ENCODE data around the gene CFAP61.

CFAP61 gene

DNA sequence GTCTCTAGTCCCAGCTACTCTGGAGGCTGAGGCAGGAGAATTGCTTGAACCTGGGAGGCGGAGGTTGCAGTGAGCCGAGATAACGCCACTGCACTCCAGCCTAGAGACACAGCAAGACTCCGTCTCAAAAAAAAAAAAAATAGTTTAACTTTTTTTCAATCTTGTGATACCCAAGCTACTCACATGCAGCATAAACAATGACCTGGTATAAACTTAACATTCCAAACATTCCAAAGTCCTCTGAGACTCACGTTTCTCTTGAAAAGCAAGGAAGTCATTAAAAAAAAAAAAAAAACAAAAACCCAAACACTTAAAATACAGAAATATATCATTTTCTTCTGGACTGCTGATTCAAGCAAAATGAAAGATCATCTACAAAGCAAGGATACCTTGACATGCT is 14.4 kb upstream of the CFAP61 start:
- Histone ChIP-seq H3K9me3 (ENCODE audit: control insufficient read depth, insufficient read depth, low read length) (no peaks in the 10 kb centered on the region), H3K27ac (ENCODE audit: low read depth, low read length) (peak overlapping the region; percentile 48), H3K36me3 (ENCODE audit: control insufficient read depth, insufficient read depth, low read length) (peaks cover 100% of the 10 kb centered on the region), H3K27me3 (ENCODE audit: control insufficient read depth, insufficient read depth, low read length) (no peaks in the 10 kb centered on the region), H3K9ac (ENCODE audit: low read depth, low read length) (no peak overlapping the region), H3K4me3 (ENCODE audit: low read depth, low read length) (no peak overlapping the region), H3K4me1 (ENCODE audit: control insufficient read depth, insufficient read depth, low read length) (peaks cover 5% of the 10 kb centered on the region)

DNA sequence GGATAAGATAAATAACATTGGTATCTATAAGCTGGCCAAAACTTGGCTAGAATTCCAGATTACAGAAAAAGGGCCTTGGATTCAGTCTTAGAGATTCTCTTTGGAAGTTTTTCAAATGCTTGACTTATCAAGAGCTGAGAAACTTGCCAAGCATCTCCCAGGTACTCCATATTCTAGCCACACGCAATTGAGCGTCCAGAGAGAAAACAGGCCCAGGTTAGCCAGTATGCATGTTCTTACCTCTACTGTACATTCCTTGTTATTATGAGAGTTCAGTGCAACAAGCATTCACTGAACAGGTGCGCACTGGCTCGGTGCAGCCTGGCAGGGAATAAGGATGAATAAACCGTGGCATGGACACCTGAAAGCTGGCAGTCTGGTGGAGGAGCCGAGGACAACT is 13.7 kb upstream of the CFAP61 start:
- Histone ChIP-seq H3K9ac (ENCODE audit: low read depth, low read length) (no peak overlapping the region), H3K4me3 (ENCODE audit: low read depth, low read length) (no peak overlapping the region), H3K9me3 (ENCODE audit: control insufficient read depth, insufficient read depth, low read length) (no peaks in the 10 kb centered on the region), H3K27ac (ENCODE audit: low read depth, low read length) (peak overlapping the region; percentile 48), H3K36me3 (ENCODE audit: control insufficient read depth, insufficient read depth, low read length) (peaks cover 100% of the 10 kb centered on the region), H3K4me1 (ENCODE audit: control insufficient read depth, insufficient read depth, low read length) (peaks cover 5% of the 10 kb centered on the region), H3K27me3 (ENCODE audit: control insufficient read depth, insufficient read depth, low read length) (no peaks in the 10 kb centered on the region)

DNA sequence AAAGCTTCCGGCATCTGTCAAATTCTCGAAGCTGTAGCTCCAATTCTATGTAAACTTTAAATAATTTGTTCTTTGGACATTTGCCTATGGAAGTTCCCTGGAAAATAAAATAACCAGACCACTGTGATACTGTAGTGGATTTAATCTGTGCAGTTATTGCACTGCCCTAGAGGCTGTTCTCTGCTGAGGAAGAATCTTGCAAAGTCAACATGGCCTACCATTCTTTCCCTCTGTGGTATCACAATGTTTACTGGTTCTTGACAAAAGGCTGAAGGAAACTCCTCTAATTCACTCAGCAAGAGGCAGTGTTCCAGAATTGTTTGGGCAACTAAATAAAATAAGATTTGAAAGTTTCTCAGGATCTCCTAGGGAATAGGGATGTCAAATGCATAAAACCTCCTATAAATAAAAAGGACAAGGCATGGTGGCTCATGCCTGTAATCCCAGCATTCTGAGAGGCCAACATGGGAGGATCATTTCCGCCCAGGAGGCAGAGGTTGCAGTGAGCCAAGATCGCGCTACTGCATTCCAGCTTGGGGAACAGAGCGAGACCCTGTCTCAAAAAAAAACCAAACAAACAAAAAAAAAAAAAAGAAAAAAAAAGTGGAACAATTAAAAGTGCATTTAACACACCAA is 12.5 kb upstream of the CFAP61 start:
- no peaks in the 10 kb centered on the region for H3K27me3 ChIP-seq (ENCODE audit: control insufficient read depth, insufficient read depth, low read length)
- no peak overlapping the region for H3K4me3 ChIP-seq (ENCODE audit: low read depth, low read length)
- H3K9ac ChIP-seq (ENCODE audit: low read depth, low read length) = no peak overlapping the region
- H3K36me3 ChIP-seq (ENCODE audit: control insufficient read depth, insufficient read depth, low read length) = peaks cover 100% of the 10 kb centered on the region
- peaks cover 5% of the 10 kb centered on the region for H3K4me1 ChIP-seq (ENCODE audit: control insufficient read depth, insufficient read depth, low read length)
- H3K27ac ChIP-seq (ENCODE audit: low read depth, low read length) = no peak overlapping the region
- H3K9me3 ChIP-seq (ENCODE audit: control insufficient read depth, insufficient read depth, low read length) = no peaks in the 10 kb centered on the region

DNA sequence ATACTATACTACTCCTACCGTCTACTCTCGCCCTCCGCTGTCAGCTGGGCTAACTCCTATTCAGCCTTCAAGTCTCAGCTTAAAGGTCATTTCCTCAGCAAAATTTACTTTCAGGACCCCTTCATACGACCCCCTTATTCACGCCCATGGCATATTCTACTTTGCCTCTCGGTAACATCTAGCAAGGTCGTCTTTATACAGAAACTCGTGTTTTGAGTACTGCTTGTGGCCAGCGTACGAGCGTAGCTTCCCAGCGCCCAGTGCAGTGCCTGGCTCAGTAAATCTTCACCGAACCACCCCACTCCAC is 612 bp upstream of the CFAP61 start:
- peak overlapping the region; percentile 91 for H3K27ac ChIP-seq (ENCODE audit: low read depth, low read length)
- peak overlapping the region; percentile 68 for H3K4me3 ChIP-seq (ENCODE audit: low read depth, low read length)

DNA sequence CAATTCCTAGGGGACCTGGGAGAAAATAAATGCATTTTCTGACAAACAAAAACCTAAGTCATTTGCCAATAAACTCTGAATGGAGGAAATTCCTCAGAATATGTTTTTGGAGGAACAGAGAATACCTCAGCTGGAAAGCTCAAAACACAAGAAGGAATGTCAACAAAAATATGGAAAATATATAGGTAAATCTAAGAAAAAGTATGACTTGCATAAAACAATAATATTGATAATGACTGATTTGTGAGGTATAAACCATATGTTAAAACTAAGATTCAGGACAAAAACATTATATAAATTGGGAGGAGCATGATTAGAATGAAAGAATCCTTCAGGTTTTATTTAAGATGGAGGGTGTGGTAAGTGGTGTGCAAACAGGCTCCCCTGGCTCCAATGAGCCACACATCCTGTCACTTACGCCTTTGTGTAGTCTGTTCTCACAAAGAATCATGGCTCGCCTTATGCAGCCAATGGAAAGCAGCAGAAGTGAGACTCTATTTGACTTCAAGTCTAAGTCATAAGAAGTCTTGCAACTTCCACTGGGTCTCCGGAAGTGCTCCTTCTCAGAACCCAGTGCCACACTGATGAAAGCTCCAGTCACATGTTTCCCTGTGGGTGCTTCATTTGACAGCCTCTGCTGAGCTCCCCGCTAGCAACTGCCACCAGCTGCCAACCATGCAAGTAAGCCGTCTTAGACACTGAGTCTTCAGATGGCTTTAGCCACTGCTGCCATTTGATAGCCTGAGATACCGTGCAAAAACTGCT is 8.1 kb downstream of the CFAP61 start:
- no peak overlapping the region for H3K9ac ChIP-seq (ENCODE audit: low read depth, low read length)
- H3K4me1 ChIP-seq (ENCODE audit: control insufficient read depth, insufficient read depth, low read length) = 0 out of 2 replicates have a peak, but pooled peaks cover 6% of the 10 kb centered on the region
- H3K9me3 ChIP-seq (ENCODE audit: control insufficient read depth, insufficient read depth, low read length) = no peaks in the 10 kb centered on the region
- no peak overlapping the region for H3K4me3 ChIP-seq (ENCODE audit: low read depth, low read length)
- no peak overlapping the region for H3K27ac ChIP-seq (ENCODE audit: low read depth, low read length)
- no peaks in the 10 kb centered on the region for H3K27me3 ChIP-seq (ENCODE audit: control insufficient read depth, insufficient read depth, low read length)
- H3K36me3 ChIP-seq (ENCODE audit: control insufficient read depth, insufficient read depth, low read length) = no peaks in the 10 kb centered on the region

More for the DNA sequence above, 612 bp upstream of the CFAP61 start:
- no peaks in the 10 kb centered on the region for H3K9me3 ChIP-seq (ENCODE audit: control insufficient read depth, insufficient read depth, low read length)
- H3K36me3 ChIP-seq (ENCODE audit: control insufficient read depth, insufficient read depth, low read length) = peaks cover 38% of the 10 kb centered on the region
- H3K9ac ChIP-seq (ENCODE audit: low read depth, low read length) = peak overlapping the region; percentile 64
- peaks cover 5% of the 10 kb centered on the region; the same call in 1 of the 2 replicates for H3K4me1 ChIP-seq (ENCODE audit: control insufficient read depth, insufficient read depth, low read length)
- no peaks in the 10 kb centered on the region for H3K27me3 ChIP-seq (ENCODE audit: control insufficient read depth, insufficient read depth, low read length)

DNA sequence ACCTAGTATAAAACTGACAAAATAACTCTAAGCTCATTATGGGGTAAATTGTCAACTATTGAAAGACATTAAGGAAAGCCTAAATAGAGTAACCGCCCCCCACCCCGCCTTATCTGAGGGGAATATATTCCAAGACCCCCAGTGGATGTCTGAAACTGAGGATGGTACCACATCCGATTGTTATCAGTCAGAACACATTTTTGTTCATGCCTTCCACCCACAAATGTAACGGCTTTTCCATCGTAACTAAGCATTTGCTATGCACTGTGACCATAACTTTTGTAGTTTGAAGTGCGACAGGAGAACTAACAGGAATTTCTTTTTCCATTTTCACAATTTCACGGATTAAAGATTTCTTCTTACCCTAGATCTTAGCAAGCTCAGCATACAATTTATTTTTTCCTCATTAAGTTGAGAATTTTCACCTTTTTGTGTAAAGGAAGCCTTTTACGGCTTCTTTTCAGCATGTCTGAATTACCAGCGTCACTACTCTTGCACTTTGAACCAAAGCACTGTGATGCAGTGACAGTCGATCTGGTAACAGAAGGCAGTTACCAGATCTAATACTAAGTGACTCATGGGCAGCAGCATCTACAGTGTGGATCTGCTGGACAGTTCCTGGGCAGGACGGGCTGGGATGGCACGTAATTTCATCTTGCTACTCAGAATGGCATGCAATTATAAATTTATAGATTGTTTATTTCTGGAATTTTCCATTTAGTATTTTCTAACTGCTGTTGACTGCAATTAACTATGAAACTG is 11.8 kb downstream of the CFAP61 start:
- Histone ChIP-seq H3K9me3 (ENCODE audit: control insufficient read depth, insufficient read depth, low read length) (no peaks in the 10 kb centered on the region), H3K36me3 (ENCODE audit: control insufficient read depth, insufficient read depth, low read length) (no peaks in the 10 kb centered on the region), H3K27ac (ENCODE audit: low read depth, low read length) (no peak overlapping the region), H3K9ac (ENCODE audit: low read depth, low read length) (no peak overlapping the region), H3K4me3 (ENCODE audit: low read depth, low read length) (no peak overlapping the region), H3K4me1 (ENCODE audit: control insufficient read depth, insufficient read depth, low read length) (0 out of 2 replicates have a peak, but pooled peaks cover 6% of the 10 kb centered on the region), H3K27me3 (ENCODE audit: control insufficient read depth, insufficient read depth, low read length) (no peaks in the 10 kb centered on the region)

DNA sequence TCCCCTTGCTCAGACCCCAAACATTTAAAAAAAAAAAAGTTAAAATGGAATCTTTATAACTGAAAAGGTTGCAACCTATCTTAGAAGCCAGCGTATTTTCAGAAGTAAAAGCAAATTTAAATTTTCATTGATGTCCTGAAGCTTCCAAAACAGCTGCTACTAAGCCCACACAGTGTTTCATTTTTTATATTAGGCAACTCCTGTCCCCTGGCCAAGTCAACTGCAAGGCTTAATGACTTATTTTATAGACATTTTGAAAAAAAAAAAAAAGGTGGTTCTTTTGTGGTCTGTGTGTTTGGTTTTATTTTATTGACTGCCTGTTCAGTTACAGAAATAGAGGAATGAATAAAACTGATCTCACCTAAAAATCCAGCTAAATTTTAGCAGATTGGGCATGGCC is 13.0 kb downstream of the CFAP61 start:
- Histone ChIP-seq H3K9ac (ENCODE audit: low read depth, low read length) (no peak overlapping the region), H3K27ac (ENCODE audit: low read depth, low read length) (no peak overlapping the region), H3K4me1 (ENCODE audit: control insufficient read depth, insufficient read depth, low read length) (0 out of 2 replicates have a peak, but pooled peaks cover 6% of the 10 kb centered on the region), H3K9me3 (ENCODE audit: control insufficient read depth, insufficient read depth, low read length) (no peaks in the 10 kb centered on the region), H3K36me3 (ENCODE audit: control insufficient read depth, insufficient read depth, low read length) (no peaks in the 10 kb centered on the region), H3K27me3 (ENCODE audit: control insufficient read depth, insufficient read depth, low read length) (no peaks in the 10 kb centered on the region), H3K4me3 (ENCODE audit: low read depth, low read length) (no peak overlapping the region)

DNA sequence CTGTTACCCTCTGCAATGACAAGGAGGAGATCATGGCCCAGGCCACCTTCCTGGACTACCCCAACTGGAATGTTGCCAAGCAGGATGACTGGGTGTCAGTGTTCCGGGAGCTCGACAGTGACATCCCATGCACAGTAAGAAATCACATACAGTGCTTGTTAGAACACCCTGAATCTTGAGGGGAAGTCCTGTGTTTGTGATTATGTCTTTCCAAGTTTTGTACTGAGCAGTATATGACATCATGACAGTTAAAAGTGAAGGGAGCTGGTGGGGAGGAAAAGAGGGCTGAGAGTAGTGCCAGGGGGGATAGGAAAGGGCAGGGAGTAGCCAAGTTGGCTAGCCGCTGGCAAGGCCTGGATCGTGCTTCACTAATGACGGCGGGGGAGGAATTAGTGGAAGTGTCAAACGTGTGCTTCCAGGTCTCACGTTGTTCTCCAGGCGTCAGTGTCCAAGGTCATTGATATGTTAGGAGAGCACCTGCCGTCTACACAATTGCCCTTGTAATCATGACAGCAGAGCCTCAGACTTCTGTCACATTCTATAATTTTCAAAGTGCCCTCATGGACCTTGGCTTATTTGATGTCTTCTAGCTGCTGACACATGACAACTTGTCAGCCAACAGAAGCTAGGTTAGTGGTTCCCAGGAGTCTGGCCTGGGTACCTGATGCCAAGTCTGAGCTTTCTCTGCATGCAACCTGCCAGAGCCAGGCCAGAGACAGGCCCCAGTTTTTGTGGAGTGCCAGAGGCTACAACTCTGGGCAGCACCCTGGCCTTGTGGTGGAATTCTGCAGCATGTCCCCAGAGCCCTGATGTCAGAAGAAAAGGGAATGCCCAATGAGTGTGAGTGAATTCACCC is 18.8 kb downstream of the CFAP61 start:
- H3K27me3 ChIP-seq (ENCODE audit: control insufficient read depth, insufficient read depth, low read length) = no peaks in the 10 kb centered on the region
- H3K9me3 ChIP-seq (ENCODE audit: control insufficient read depth, insufficient read depth, low read length) = no peaks in the 10 kb centered on the region
- H3K36me3 ChIP-seq (ENCODE audit: control insufficient read depth, insufficient read depth, low read length) = no peaks in the 10 kb centered on the region
- no peak overlapping the region for H3K27ac ChIP-seq (ENCODE audit: low read depth, low read length)
- H3K4me3 ChIP-seq (ENCODE audit: low read depth, low read length) = no peak overlapping the region
- H3K4me1 ChIP-seq (ENCODE audit: control insufficient read depth, insufficient read depth, low read length) = no peaks in the 10 kb centered on the region
- no peak overlapping the region for H3K9ac ChIP-seq (ENCODE audit: low read depth, low read length)

DNA sequence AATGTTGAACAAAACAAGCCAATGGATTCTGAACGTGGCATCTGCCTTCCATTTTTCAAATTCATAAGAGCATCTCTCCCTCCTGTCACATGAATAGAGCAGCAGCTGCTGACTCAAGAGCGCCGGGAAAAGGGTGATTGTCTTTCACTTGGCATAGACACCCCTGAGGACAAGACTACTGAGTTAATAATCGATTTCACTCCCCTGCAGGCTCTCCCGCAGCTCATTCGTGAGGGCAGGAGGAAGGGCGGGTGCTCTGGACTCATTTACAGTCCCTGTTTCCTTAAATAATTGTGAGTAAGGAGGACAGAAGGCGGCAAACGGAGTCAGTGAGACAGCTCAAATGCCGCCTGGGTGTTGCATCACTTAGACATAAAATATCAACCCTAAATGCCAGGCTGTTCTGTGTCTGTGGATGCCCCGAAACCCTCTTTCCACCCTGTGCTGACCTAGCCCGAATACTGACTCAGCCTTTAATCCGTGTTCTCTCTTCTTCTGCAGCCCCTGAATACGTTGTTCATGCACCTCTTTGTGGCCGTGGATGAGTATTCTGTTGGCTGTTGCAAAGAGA is 21.6 kb downstream of the CFAP61 start:
- Histone ChIP-seq H3K4me1 (ENCODE audit: control insufficient read depth, insufficient read depth, low read length) (peaks cover 18% of the 10 kb centered on the region), H3K9me3 (ENCODE audit: control insufficient read depth, insufficient read depth, low read length) (no peaks in the 10 kb centered on the region), H3K27ac (ENCODE audit: low read depth, low read length) (no peak overlapping the region), H3K4me3 (ENCODE audit: low read depth, low read length) (no peak overlapping the region), H3K9ac (ENCODE audit: low read depth, low read length) (no peak overlapping the region), H3K36me3 (ENCODE audit: control insufficient read depth, insufficient read depth, low read length) (no peaks in the 10 kb centered on the region), H3K27me3 (ENCODE audit: control insufficient read depth, insufficient read depth, low read length) (no peaks in the 10 kb centered on the region)

DNA sequence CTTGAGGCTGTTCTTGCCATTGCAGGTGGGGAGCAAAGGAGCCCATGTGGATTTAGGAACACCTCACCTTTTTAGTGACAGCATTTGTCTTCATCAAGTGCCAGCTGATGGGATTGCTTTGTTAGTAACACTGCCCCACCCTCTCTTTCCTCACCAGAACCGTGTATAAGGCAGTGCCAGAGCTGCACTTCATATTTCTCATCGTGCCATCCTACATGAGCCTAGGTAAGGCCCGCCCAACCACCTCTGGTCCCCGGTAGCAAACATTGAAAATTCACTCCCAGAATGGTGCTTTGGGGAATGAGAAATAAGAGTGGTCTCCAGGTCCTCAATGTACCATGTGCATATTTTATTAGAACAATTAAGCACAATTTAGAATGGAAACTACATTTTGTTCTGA is 22.7 kb downstream of the CFAP61 start:
- Histone ChIP-seq H3K9ac (ENCODE audit: low read depth, low read length) (no peak overlapping the region), H3K27me3 (ENCODE audit: control insufficient read depth, insufficient read depth, low read length) (no peaks in the 10 kb centered on the region), H3K4me1 (ENCODE audit: control insufficient read depth, insufficient read depth, low read length) (peaks cover 25% of the 10 kb centered on the region), H3K9me3 (ENCODE audit: control insufficient read depth, insufficient read depth, low read length) (no peaks in the 10 kb centered on the region), H3K4me3 (ENCODE audit: low read depth, low read length) (no peak overlapping the region), H3K36me3 (ENCODE audit: control insufficient read depth, insufficient read depth, low read length) (no peaks in the 10 kb centered on the region), H3K27ac (ENCODE audit: low read depth, low read length) (no peak overlapping the region)

All from HUES48 (cell line).